Activated CD4-positive, alpha-beta T cell treated with anti-CD3 and anti-CD28 coated beads, Interleukin-2, amount 50 U/mL, for 1 hour (primary cell): ENCODE results near the gene TAGLN2.

ENCODE experiments used
- DNase-seq: peaks from one replicate; pipeline ENCODE4 v3.0.0-alpha.2; 2020

The TAGLN2 gene

DNA sequence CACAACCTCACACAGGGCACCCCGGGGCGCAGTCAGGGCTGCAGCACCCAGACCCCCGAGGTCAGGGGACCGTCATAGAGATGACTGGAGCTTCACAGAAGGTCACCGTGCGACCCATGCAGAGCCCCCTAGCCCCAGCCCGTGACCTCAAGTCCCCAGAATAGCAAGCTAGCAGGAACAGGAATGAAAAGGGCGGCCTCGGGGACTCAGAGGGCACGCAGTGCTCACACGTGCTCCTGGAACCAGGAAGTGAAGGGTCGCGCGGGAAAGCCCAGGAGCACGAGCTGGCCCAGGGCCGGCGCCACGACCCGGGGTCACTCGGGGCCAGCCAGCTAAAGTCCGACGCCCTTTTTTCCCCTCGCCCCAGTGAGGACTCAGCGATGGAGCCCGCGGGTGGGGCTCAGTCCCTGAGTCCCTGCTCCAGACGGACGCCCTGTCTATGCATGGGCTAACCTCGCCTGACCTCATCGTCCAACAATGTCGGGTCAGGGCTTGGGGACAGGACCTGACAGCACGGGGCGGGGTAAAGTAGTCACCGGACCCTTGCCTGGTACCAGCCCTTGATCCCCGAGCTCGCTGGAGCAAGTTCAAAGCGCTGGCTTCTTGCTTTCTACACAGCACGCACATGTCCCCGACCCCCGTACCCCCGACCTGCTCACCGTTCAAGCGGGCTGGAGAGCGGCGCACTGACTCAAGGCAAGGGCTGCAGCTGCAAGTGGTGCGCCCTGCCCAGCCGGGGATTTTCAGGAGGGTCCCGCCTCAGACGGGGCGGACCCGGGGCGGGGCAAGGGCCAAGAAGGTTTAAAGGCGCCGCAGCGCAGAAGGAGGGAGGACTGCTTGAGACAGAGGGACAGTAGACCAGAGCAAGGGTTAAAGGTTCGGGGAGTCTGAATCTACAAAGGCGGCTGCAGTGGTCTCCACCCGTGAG is at the start of gene TAGLN2:
TAGLN2 (minus strand) TSS at position 717 of the 928 bp plus-strand sequence. CDS start 4,998 bp downstream, outside the sequence.
- DNase-seq, result peak; percentile 92

- DNase-seq, result no peak
These were observed 49.2 kb upstream of the TAGLN2 start for GRCh38 chr1:159974350-159974965.

- no peak for DNase-seq
These were observed 48.1 kb upstream of the TAGLN2 start for GRCh38 chr1:159973350-159973940.

DNA sequence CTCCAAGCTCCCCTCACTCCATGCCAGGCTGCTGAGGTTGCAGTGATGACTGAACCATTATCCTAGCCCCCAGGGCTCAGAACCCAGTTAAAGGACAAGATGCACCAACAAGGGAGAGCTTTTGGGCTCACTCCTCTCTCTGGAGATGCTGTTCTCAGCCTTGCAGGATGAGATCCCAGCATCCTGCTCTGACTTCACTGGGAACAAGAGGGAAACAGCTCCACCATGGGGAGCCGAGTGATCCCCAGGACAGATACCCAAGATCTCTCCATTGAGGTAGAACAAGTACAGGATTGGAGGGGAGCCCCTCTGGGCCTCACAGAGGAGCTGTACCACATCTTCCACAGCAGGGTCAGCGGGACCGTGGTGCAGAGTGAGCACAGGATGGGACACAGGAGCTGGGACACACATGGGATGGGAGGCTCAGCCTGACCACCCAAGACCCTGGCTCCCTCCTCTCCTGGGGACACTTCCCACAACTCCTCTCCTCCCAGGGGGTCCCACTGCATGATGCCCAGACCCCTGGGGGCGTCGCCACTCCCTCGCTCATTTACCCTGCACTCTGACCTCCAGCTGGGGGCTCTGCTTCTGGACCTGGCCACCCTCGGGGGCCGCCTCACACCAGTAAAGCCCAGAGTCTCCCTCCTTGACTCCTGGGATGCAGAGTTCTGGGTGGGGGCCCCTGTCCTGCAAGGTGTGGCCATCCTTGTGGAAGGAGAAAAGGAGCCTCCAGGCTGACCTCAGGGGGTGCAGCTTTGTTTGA is 47.3 kb upstream of the TAGLN2 start:
- no peak for DNase-seq

- DNase-seq, result no peak
These were observed 45.6 kb upstream of the TAGLN2 start for GRCh38 chr1:159970932-159971342.

DNA sequence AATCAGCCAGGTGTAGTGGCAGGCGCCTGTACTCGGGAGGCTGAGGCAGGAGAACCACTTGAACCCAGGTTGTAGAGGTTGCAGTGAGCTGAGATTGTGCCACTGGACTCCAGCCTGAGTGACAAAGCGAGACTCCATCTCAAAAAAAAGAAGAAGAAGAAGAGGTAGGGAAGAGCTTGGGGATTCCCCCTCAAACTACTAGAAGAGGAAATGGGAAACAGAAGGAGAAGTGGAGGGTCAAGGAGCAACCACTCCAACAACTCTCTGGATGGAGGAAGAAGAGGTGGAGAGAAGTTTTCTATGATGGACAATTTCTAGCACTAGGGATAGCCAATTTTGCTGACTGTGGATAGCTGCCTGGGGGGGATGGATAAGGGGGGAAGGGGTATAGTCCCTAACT is 43.6 kb upstream of the TAGLN2 start:
- no peak for DNase-seq

GRCh38 chr1:159965263-159965662 is 40.0 kb upstream of the TAGLN2 start:
- no peak for DNase-seq

GRCh38 chr1:159964144-159964543 is 38.8 kb upstream of the TAGLN2 start:
- no peak for DNase-seq

DNA sequence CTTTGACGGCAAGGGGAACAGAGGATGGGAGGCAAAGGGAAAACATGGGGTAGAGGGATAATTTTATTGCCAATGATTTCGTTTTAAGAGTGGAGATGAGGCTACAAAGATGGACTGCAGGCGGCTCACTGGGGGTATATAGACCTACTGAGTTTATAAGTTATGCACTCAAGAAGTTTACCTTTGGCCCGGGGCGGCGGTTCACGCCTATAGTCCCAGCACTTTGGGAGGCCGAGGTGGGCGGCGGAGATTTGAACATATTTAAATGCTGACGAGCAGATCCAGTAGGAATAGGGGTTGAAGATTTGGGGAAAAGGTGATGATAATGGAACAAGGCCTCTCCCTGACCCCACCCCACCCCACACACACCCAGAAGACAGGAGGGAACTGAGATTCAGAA is 36.9 kb upstream of the TAGLN2 start:
- DNase-seq, result no peak

- DNase-seq, result no peak
These were observed 36.3 kb upstream of the TAGLN2 start for GRCh38 chr1:159961636-159962035.

DNA sequence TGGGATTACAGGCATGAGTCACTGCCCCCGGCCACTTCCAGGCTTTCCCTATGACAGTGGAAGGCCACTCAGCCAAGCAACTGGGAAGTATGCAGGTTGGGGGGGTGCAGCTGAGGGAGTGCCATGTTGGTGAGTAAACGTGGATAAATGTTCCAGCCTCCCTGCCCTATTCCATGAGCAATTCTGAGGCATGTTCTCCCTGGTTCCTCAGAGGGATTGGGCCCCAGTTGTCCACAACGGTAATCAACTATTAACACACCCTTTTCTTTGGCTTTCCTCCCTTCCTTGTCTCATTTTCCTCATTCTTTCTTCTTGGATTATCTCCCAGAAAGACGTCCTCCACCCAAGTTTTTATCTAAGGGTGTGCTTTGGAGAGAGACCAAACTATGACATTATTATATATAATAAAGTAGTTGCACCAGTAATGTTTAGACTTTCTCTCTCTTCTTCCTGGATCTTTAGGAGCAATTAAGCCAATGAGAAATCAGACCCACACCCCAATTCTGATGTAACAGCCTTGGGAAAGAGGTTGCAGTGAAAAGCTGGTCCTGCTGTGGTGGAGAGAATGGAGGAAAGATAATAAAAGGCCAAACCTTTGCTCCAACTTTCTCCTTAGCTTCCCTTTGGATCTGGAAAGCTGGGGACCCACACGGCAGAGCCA is 35.5 kb upstream of the TAGLN2 start:
- DNase-seq, result no peak

- DNase-seq, result no peak
These were observed 34.1 kb upstream of the TAGLN2 start for GRCh38 chr1:159959451-159959850.

DNA sequence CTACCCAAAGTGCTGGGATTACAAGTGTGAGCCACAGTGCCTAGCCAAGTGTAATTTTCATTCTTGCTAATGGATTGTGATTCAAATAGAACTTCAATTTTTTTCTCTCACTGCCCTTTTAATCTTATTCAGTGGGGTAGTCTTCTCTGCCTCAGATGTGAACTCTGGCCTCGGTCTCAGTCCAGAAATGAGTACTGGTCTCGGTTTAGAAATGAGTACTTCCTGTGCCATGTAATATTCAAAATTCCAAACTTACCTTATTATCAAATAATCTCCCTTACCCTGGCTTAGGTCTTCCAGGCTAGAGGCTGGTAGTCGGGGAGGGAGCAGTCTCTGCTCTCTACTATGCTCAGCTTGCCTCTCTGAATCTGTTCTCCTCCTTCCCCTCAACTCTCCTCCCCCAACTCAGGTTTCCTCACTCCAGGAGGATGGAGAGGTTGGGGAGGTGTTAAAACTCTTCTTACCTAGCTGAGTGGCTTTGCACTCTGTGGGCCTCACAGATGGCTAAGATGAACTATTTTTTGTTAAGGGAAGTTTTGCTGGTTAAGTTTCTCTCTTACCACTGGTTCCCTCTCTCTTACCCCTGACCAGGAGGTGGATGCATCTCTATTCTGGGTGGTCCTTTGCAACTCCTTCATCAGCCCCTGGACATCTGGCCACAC is 33.5 kb upstream of the TAGLN2 start:
- no peak for DNase-seq

- no peak for DNase-seq
These were observed 32.5 kb upstream of the TAGLN2 start for GRCh38 chr1:159957824-159958268.

DNA sequence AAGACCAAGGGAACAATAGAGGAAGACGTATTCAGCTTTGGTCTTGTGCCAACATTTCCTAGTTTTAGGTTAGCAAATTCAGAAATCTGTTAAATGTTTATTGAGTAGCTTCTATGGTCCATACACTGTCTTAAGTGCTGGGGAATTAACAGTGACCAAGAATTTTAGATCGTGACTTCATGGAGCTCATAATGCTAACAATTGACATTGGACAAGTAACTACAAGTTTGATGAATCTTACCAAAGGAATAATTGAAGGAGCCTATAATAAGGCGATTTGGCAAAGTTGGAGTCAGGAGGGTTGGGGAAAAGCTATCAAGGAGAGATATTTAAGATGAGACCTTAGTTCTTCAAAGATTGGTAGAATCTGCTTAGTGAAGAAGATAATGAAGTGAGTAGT is 30.1 kb upstream of the TAGLN2 start:
- DNase-seq, result no peak

DNA sequence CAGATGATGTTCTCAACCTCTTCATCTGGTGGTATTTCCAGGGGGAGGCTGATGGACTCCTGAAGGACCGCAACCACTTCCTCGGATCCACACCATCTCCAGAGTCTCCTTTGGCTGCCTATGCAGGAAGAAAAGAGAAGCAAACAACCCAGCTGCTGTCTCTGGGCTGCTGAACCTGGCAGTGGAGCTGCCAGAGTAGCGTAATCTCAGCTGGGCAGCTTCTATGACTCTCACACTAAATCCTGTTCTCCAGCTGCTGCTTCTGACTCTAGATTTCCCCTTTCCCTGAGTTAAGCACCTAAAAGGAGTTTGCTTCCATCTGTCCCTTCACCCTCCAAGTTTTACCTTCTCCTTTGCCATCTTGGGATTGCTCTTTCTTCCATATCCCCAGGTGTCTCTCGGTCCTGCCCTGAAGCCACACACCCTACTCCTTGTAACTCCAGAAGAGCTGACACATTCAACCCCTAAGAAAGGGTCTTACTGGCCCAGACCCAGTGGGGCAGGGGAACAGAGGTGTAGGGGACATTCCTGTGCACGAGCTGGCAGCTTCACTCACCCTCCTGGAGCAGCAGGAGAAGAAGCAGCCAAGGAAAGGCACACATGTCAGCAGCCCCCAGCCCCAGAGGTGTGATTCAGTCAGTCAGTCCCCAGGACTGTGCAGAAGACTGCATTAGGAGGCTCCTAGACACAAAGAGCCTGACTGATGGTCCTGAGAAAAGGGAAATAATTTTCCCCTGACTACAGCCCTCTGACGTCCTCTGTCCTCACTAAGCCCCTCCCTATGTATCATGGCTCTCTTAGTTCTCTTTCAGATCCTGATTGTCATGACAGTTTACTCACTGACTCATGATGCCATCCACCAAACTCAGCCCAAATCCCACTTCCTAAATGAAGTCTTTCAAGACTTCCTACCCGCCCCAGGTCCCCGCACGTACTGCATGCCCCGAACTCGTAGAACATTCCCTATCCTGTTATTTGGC is 28.5 kb upstream of the TAGLN2 start, which contains the start of gene SLAMF9:
SLAMF9 (minus strand) TSS at position 702 of the 980 bp plus-strand sequence; CDS start at position 602, 100 bp downstream.
- DNase-seq, result no peak

GRCh38 chr1:159952932-159953331 is 27.6 kb upstream of the TAGLN2 start:
- no peak for DNase-seq

DNA sequence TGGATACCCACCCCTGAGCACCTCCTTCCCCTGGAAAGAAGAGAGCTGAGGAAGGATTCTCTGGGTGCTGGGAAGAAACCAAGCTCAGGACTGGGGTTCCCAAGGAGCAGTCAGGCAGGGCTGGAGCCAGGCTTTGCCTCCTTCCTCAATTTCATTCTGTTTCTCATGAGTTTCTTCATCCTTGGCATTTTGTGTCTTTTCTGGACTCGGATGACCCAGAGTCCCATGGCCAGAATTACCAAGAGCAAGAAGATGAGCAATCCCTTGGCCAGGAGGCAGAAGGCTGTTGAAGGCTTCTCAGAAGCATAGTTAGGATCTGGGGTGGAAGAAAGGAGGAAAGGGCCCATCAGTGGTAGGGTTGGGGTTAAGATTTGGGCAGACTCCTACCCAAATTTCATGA is 26.2 kb upstream of the TAGLN2 start:
- DNase-seq, result no peak

DNA sequence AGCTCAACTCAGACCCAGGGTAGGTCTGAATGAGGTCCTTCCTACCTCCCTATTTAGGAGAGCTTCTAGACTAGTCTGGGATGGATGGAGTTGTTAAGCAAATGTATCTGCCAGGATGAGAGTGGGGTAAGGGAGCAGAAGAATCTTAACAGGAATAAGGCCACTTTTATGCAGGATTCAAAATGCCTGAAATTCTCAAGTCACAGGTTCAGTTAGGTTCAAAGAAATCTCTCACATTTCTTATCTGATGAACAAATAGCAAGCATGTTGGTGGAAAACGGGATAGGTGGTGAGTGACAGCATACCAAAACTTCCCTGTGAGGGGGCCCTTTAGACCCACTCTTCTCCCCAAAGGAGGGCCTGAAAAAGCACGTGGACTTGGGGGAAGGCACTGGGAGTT is 25.7 kb upstream of the TAGLN2 start:
- DNase-seq, result no peak

GRCh38 chr1:159949981-159950381 is 24.7 kb upstream of the TAGLN2 start:
- no peak for DNase-seq
